Measurements from ENCODE around the gene RNF220. TPM values are rescaled to one million over a fixed set of nuclear protein-coding genes. Genes with fewer than 3 reads are reported as not detected.

Gene RNF220
- total and polyA plus RNA-seq, 11 donors: 54.2 to 108 (median 62.4) TPM

DNA sequence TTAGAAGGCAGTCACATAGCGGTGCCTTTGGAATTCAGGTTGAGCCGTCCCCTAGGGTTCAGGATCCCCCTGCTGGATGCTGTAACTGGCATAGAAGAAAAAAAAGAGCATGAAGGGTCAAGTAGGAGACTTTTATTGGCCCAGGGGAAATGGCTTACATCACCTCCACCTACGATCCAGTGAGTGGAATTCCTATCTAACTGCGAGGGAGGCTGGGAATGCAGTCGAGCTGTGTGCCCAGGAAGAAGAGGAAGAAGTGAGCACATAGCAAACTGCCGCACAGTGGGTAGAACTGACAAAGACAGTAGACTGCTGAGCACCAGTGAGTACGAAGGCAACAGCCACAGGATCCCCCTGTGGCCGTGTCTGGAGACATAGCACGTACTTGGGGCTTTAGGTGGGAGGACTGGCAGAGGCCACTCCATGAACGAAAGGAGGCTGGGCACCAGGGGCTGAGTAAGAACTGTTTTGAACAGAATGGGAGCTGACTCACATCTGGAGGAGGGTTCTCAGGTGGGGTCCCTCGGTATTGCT is 79.2 kb downstream of the RNF220 start:
- intact Hi-C loops (cut with DNase I): loop anchor here in 3 of 10 donors (5.0 to 10.0 kb wide), 2 partner anchors 59 to 82 kb away; no protein-coding TSS in a partner anchor
- ATAC-seq (peak in 3 of 4 donors; percentile 36 to 70 (median 70)), DNase-seq (peak in 1 of 5 donors; percentile 45)
- H3K27me3 ChIP-seq: no peaks in the 10 kb centered on the region
- no peaks in the 10 kb centered on the region for H3K36me3 ChIP-seq
- H3K27ac ChIP-seq: peak overlapping the region in 10 of 12 donors; percentile 22 to 79 (median 70)
- no peaks in the 10 kb centered on the region for H3K9me3 ChIP-seq
- no peak for TF ChIP-seq POLR2A (IDR thresholded peaks at IDR 0.05)
- TF ChIP-seq, protein P1, sequence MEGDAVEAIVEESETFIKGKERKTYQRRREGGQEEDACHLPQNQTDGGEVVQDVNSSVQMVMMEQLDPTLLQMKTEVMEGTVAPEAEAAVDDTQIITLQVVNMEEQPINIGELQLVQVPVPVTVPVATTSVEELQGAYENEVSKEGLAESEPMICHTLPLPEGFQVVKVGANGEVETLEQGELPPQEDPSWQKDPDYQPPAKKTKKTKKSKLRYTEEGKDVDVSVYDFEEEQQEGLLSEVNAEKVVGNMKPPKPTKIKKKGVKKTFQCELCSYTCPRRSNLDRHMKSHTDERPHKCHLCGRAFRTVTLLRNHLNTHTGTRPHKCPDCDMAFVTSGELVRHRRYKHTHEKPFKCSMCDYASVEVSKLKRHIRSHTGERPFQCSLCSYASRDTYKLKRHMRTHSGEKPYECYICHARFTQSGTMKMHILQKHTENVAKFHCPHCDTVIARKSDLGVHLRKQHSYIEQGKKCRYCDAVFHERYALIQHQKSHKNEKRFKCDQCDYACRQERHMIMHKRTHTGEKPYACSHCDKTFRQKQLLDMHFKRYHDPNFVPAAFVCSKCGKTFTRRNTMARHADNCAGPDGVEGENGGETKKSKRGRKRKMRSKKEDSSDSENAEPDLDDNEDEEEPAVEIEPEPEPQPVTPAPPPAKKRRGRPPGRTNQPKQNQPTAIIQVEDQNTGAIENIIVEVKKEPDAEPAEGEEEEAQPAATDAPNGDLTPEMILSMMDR (IDR thresholded peaks at IDR 0.05): no peak
- no peak overlapping the region for H3K4me3 ChIP-seq
- peaks cover 7 to 32% (median 21%) of the 10 kb centered on the region in 12 donors for H3K4me1 ChIP-seq
- WGBS, 4 donors: 38 to 47% (median 41%) methylated on average over 11 of the region's 11 CpGs

DNA sequence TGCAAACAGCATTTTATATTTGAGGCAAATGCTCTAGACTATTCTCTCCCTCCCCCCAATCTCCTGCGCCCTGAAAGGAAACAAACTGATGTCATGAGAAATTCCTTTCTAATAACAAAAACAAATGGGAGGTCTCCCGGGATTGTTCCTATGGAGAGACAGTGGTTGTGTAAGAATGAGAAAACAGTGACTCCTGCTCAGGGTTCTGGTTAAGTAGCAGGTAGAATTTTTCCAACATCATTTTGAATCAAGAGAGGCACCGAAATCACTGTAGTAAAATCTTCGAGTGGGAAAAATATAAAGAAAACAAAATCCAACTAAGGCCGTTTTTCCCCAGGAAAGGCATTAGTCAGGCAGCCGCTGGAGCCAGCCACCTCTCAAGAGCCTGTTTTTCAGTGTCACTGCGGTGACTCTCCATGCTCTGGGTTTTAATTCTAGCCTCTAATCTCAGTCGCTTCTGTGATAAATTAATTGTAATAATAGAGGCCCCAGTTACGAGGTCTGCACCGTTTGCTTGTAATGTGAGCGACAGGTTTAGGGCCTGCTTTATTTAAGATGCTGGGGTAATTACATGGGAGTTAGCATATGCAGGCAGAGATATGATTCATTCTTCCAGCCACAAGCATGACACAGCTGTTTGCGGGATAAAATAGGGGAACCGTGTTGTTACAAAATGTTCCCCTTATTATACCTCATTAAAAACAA is 80.3 kb downstream of the RNF220 start:
- TF ChIP-seq, protein P1 (IDR thresholded peaks at IDR 0.05): no peak
- TF ChIP-seq POLR2A (IDR thresholded peaks at IDR 0.05): no peak
- WGBS, 4 donors: 38 to 42% (median 41%) methylated on average over 13 of the region's 13 CpGs
- intact Hi-C loops (cut with DNase I): loop anchor here in 2 of 10 donors (10.0 kb wide), 1 partner anchor 61 kb away; no protein-coding TSS in a partner anchor

DNA sequence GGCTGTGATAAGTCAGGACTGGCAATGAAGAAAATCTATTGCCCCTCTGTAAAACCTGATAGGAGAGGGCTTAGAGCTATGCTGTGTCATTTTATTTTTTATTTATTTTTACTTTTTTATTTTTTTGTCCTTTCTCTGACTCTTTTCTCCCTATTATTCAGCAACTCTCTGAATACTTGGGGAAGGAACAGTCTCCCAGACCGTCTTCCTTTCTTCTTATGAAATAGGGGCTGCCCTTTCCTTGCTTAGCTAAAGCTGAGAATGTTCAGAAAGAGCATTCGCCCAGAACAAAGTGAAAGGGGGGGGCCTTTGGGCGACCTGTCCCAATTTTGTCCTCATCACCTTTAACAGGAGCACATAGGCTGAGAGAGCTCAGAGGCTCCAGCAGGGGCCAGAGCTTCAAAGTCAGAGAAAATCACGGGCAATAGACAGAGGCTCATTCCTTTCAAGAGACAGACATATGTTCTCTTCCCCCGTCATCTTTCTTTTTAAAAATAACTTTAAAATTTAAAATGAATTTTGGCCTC is 80.9 kb downstream of the RNF220 start:
- H3K9me3 ChIP-seq: peaks cover 0 to 6% (median 0%) of the 10 kb centered on the region in 12 donors
- H3K27me3 ChIP-seq: no peaks in the 10 kb centered on the region
- DNase-seq (no peak), ATAC-seq (peak in 1 of 4 donors; percentile 37)
- peaks cover 7 to 32% (median 21%) of the 10 kb centered on the region in 12 donors for H3K4me1 ChIP-seq
- TF ChIP-seq, protein P1 (IDR thresholded peaks at IDR 0.05): no peak
- no peak for TF ChIP-seq POLR2A (IDR thresholded peaks at IDR 0.05)
- peak overlapping the region in 11 of 12 donors; percentile 22 to 79 (median 69) for H3K27ac ChIP-seq
- intact Hi-C loops (cut with DNase I): loop anchor here in 2 of 10 donors (10.0 kb wide), 1 partner anchor 61 kb away; no protein-coding TSS in a partner anchor
- H3K4me3 ChIP-seq: no peak overlapping the region
- no peaks in the 10 kb centered on the region for H3K36me3 ChIP-seq
- 62 to 66% (median 65%) methylated on average over 5 of the region's 5 CpGs for WGBS, 4 donors

More for the DNA sequence above, 80.3 kb downstream of the RNF220 start:
- DNase-seq (peak in 1 of 5 donors; percentile 38), ATAC-seq (peak; percentile 54 to 90 (median 80))
- Histone ChIP-seq H3K4me1 (peaks cover 7 to 32% (median 21%) of the 10 kb centered on the region in 12 donors), H3K9me3 (no peaks in the 10 kb centered on the region), H3K4me3 (peak overlapping the region in 1 of 12 donors; percentile 10), H3K27ac (peak overlapping the region in 11 of 12 donors; percentile 22 to 79 (median 69)), H3K36me3 (no peaks in the 10 kb centered on the region), H3K27me3 (no peaks in the 10 kb centered on the region)

DNA sequence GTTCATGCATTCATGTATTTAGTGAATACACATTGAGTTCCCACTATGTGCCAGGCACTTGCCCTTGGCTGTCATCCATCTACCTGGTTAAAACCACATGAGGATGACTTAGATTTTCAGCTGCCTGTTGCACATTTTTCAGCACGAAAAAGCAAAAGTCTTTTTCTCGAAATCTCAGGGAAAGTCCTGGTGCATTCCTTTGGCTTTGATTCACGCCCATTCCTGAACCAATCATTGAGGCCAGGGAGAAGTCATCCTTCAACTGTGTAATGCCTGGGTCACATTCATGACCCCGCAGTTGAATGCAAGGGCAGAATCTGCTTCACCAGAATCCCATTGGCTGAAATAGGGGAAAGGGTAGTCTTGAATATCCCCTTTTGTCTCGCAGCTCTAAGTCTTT is 84.4 kb downstream of the RNF220 start:
- 88 to 93% (median 90%) methylated on average over 5 of the region's 5 CpGs for WGBS, 4 donors
- intact Hi-C loops (cut with DNase I): loop anchor here in 2 of 10 donors (10.0 kb wide), 1 partner anchor 65 kb away; no protein-coding TSS in a partner anchor
- no peak for ATAC-seq

More for the DNA sequence above, 84.4 kb downstream of the RNF220 start:
- Histone ChIP-seq H3K4me3 (no peak overlapping the region), H3K36me3 (no peaks in the 10 kb centered on the region), H3K9me3 (peaks cover 0 to 7% (median 0%) of the 10 kb centered on the region in 12 donors), H3K27me3 (no peaks in the 10 kb centered on the region), H3K27ac (no peak overlapping the region), H3K4me1 (peaks cover 5 to 24% (median 15%) of the 10 kb centered on the region in 12 donors)
- no peak for TF ChIP-seq POLR2A (IDR thresholded peaks at IDR 0.05)
- TF ChIP-seq, protein P1 (IDR thresholded peaks at IDR 0.05): no peak
- no peak for DNase-seq

All from heart left ventricle (tissue), 16 donors.